Vagina (tissue), 2 donors: ENCODE results near the gene XRCC5. TPM values are rescaled to one million over a fixed set of nuclear protein-coding genes. Genes with fewer than 3 reads are reported as not detected.
A peak's percentile ranks its signal among the peaks of the same experiment; 100 is the strongest.
"Not testable (repeated sequence)": the region's sequence is repeated elsewhere in the genome, so short reads cannot be mapped to it uniquely, and the experiment has no call there.

Source experiments
- DNase-seq, 2 donors: peaks; one replicate each; pipeline ENCODE4 v3.0.0-alpha.2; 2017; ENCODE audit errors: extremely low spot score in 2 of 2
- H3K27ac ChIP-seq: fragments of 200-600 bp; sonication (generic); one replicate; pipeline ENCODE4 v1.5.1; 2019
- H3K27me3 ChIP-seq: fragments of 200-600 bp; sonication (generic); one replicate; pipeline ENCODE4 v1.5.1; 2019
- H3K36me3 ChIP-seq, 2 donors: fragments of 200-600 bp; sonication (generic); one replicate each; pipeline ENCODE4 v1.5.1; 2017 to 2019
- H3K4me1 ChIP-seq: fragments of 200-600 bp; sonication (generic); one replicate; pipeline ENCODE4 v1.5.1; 2019
- H3K4me3 ChIP-seq, 2 donors: fragments of 200-600 bp; sonication (generic); 1 replicate in 1 of 2; 2 replicates in 1 of 2; pipeline ENCODE4 v1.5.1; 2016 to 2019
- H3K9me3 ChIP-seq: fragments of 200-600 bp; sonication (generic); one replicate; pipeline ENCODE4 v1.5.1; 2019
- POLR2A ChIP-seq, 2 donors: fragments of 450-650 bp; IDR thresholded peaks; one replicate each; pipeline ENCODE4 v1.6.1; 2017; ENCODE audit warnings: antibody characterized with exemption in 2 of 2, mild to moderate bottlenecking in 2 of 2, moderate library complexity in 2 of 2
- POLR2AphosphoS5 ChIP-seq, 2 donors: sonication (generic); formaldehyde crosslinking; IDR thresholded peaks; one replicate each; pipeline ENCODE4 v1.9.0; 2017; ENCODE audit warnings: antibody characterized with exemption in 2 of 2, mild to moderate bottlenecking in 2 of 2, low read depth in 1 of 2; ENCODE audit not compliant: insufficient read depth in 1 of 2
- intact Hi-C: fragments of 100-400 bp; cut with DNase I; formaldehyde crosslinking; loops from one replicate; pipeline ENCODE4 v1.15.1; 2023
- total RNA-seq: library from RNA; depleted of rRNA; stranded (reverse); fragments of >200 nt; gene quantifications from one replicate; pipeline ENCODE4 v1.2.3, GENCODE V29; 2016
- TF ChIP-seq, protein P1 (sequence below), 3 experiments: fragments of 450-650 bp in 2 of 3; fragments of 200-600 bp in 1 of 3; sonication (generic) in 1 of 3; IDR thresholded peaks; one replicate each; pipeline ENCODE4 v1.5.1; 2017 to 2019; ENCODE audit warnings: antibody characterized with exemption in 3 of 3, mild to moderate bottlenecking in 2 of 3, moderate library complexity in 2 of 3

XRCC5 gene
- total RNA-seq, 1 donor from 2014 or later: 118 TPM

DNA sequence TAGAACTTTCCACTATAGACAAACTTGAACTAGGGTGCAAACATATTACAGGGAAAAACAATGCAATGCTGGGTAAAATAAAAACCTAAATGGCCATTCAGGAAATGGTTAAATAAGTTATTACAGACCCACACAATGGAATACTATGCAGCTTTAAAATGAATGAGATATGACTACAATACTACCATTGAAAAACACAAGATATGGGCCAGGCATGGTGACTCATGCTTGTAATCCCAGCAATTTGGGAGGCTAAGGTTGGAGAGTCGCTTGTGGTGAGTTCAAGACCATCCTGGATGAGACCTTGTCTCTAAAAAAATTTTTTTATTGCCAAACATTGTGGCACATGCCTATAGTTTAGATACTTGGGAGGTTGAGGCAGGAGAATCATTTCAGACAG is 34.4 kb upstream of the XRCC5 start:
- H3K36me3 ChIP-seq: no peaks in the 10 kb centered on the region
- TF ChIP-seq, protein P1, sequence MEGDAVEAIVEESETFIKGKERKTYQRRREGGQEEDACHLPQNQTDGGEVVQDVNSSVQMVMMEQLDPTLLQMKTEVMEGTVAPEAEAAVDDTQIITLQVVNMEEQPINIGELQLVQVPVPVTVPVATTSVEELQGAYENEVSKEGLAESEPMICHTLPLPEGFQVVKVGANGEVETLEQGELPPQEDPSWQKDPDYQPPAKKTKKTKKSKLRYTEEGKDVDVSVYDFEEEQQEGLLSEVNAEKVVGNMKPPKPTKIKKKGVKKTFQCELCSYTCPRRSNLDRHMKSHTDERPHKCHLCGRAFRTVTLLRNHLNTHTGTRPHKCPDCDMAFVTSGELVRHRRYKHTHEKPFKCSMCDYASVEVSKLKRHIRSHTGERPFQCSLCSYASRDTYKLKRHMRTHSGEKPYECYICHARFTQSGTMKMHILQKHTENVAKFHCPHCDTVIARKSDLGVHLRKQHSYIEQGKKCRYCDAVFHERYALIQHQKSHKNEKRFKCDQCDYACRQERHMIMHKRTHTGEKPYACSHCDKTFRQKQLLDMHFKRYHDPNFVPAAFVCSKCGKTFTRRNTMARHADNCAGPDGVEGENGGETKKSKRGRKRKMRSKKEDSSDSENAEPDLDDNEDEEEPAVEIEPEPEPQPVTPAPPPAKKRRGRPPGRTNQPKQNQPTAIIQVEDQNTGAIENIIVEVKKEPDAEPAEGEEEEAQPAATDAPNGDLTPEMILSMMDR (IDR thresholded peaks at IDR 0.05): no peak
- TF ChIP-seq POLR2AphosphoS5 (IDR thresholded peaks at IDR 0.05; ENCODE audit: insufficient read depth in 1 of 2, low read depth in 1 of 2): no peak
- TF ChIP-seq POLR2A (IDR thresholded peaks at IDR 0.05): no peak
- no peak for DNase-seq
- no peak overlapping the region for H3K27ac ChIP-seq
- H3K9me3 ChIP-seq: no peaks in the 10 kb centered on the region
- intact Hi-C loops: no loop called here
- no peaks in the 10 kb centered on the region for H3K27me3 ChIP-seq
- H3K4me1 ChIP-seq: no peaks in the 10 kb centered on the region
- H3K4me3 ChIP-seq: no peak overlapping the region

DNA sequence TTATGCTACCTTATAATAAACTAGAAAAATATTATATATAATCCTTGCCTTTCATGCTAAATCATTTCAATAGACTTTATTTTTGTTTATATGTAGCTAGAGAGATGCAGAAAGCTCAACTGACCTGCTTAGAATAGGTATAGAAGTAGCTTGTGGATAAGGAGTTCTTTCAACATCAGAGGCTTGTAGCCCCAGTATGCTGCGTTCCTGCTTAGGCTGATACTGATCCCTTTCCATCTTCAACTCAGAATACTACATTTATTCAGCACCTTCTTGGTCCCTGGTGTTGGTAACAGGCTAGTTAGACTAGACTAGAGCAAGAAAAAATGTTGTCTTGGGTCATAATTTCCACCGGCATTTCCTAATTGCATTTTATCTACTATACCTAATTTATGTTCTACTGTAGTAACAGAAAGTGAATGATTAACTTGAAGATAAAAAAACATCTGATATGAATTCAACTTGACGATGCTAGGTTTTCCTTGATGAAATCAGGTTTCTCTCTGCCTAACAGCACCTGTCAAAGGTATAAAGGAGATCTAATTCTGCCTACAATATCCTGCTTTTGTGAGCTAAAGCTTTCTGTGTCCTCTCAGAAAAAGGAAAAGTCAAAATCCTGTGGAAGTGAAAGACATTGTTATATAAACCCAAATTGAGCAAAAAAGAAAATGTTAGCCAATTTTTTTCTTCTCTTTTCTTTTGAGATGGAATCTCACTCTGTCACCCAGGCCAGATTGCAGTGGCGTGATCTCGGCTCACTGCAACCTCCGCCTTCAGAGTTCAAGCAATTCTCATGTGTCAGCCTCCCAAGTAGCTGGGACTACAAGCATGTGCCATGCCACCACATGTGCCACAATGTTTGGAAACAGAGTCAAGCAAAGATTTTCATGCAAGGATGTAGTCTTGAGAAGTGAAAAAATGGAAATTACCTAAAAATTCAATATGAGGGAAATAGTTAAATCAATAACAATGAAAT is 33.4 kb upstream of the XRCC5 start:
- Histone ChIP-seq H3K9me3 (no peaks in the 10 kb centered on the region), H3K4me3 (no peak overlapping the region), H3K36me3 (no peaks in the 10 kb centered on the region), H3K27me3 (no peaks in the 10 kb centered on the region), H3K4me1 (no peaks in the 10 kb centered on the region), H3K27ac (no peak overlapping the region)
- no peak for DNase-seq
- intact Hi-C loops: no loop called here
- TF ChIP-seq POLR2A (IDR thresholded peaks at IDR 0.05) (no peak), POLR2AphosphoS5 (IDR thresholded peaks at IDR 0.05; ENCODE audit: insufficient read depth in 1 of 2, low read depth in 1 of 2) (no peak)
- TF ChIP-seq, protein P1 (IDR thresholded peaks at IDR 0.05): no peak

DNA sequence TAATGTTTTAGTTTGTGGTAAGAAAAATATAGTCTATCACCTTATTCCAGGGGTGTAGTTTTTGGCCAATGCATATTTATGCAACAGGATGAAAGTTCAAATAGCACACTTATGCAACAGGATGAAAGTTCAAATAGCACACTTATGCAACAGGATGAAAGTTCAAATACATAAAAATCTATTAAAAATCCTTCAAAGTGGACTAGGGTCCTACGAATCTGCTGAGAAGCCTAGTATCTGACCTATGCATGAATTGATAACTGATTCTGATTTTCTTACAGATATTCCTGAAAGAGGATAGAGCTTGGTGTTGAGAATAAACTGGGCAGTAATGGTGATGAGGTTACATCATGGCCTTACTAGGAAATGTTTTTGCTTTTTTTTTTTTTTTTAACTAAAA is 30.4 kb upstream of the XRCC5 start:
- Histone ChIP-seq H3K4me1 (no peaks in the 10 kb centered on the region), H3K36me3 (no peaks in the 10 kb centered on the region), H3K27ac (no peak overlapping the region), H3K4me3 (no peak overlapping the region), H3K9me3 (no peaks in the 10 kb centered on the region), H3K27me3 (no peaks in the 10 kb centered on the region)
- no peak for TF ChIP-seq POLR2A (IDR thresholded peaks at IDR 0.05)
- TF ChIP-seq POLR2AphosphoS5 (IDR thresholded peaks at IDR 0.05; ENCODE audit: insufficient read depth in 1 of 2, low read depth in 1 of 2): no peak
- TF ChIP-seq, protein P1 (IDR thresholded peaks at IDR 0.05): no peak
- intact Hi-C loops: no loop called here
- no peak for DNase-seq

DNA sequence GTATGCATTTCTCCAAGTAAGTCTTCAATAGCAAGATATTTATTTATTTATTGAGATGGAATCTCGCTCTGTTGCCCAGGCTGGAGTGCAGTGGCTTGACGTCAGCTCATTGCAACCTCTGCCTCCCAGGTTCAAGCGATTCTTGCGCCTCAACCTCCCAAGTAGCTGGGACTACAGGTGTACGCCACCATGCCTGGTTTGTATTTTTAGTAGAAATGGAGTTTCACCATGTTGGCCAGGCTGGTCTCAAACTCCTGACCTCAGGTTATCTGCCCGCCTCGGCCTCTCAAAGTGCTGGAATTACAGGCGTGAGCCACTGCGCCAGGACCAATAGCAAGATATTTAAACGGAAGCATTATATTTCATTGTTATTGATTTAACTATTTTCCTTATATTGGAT is 29.1 kb upstream of the XRCC5 start:
- H3K36me3 ChIP-seq, H3K27ac ChIP-seq, H3K4me3 ChIP-seq, H3K27me3 ChIP-seq, intact Hi-C loops, H3K4me1 ChIP-seq, H3K9me3 ChIP-seq, DNase-seq: not testable (repeated sequence)

DNA sequence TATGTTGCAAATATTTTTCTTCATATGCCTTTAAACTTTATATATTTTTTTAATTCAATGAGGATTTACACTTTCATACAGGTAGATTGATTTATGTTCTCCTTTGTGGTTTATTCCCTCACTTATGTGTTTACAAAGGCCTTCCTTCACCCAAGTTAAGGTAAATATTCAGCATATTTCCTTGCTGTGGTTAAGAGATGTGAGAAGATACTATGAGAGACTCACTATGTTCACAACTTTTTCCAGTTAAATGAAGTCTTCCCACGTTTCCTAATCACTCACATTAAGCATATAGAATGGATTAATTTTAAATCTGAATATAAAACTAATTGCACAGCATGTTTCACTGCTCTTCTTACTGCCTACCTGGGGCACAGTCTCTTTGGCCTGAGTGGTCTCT is 28.1 kb upstream of the XRCC5 start:
- TF ChIP-seq POLR2A (IDR thresholded peaks at IDR 0.05): no peak
- no peak for TF ChIP-seq POLR2AphosphoS5 (IDR thresholded peaks at IDR 0.05; ENCODE audit: insufficient read depth in 1 of 2, low read depth in 1 of 2)
- TF ChIP-seq, protein P1 (IDR thresholded peaks at IDR 0.05): no peak
- Histone ChIP-seq H3K4me1 (no peaks in the 10 kb centered on the region), H3K27ac (no peak overlapping the region), H3K4me3 (peak overlapping the region; percentile 59 to 61), H3K27me3 (no peaks in the 10 kb centered on the region), H3K9me3 (no peaks in the 10 kb centered on the region), H3K36me3 (no peaks in the 10 kb centered on the region)
- intact Hi-C loops: no loop called here
- no peak for DNase-seq
